GM12892 (cell line): ENCODE measurements around the gene HMCN2.

Experiments
- POLR2A ChIP-seq: IDR thresholded peaks from 2 replicates; pipeline ENCODE4 v1.6.1; 2011; ENCODE audit warnings: low read depth, low read length, control low read depth
- POLR2AphosphoS5 ChIP-seq: IDR thresholded peaks from 2 replicates; pipeline ENCODE4 v1.6.1; 2011; ENCODE audit warnings: low read depth, low read length, control low read depth
- TAF1 ChIP-seq: IDR thresholded peaks from 2 replicates; pipeline ENCODE4 v1.6.1; 2011; ENCODE audit warnings: low read depth, mild to moderate bottlenecking, control low read depth, low read length, borderline replicate concordance

- TF ChIP-seq TAF1: no peak
- no peak for TF ChIP-seq POLR2A
- no peak for TF ChIP-seq POLR2AphosphoS5
Measured at GRCh38 chr9:130311003-130311402, 45.4 kb downstream of the HMCN2 start.
